Measurements from ENCODE around the gene PGAM1.
"Not testable (repeated sequence)": the region's sequence is repeated elsewhere in the genome, so short reads cannot be mapped to it uniquely, and the experiment has no call there.

Gene PGAM1

DNA sequence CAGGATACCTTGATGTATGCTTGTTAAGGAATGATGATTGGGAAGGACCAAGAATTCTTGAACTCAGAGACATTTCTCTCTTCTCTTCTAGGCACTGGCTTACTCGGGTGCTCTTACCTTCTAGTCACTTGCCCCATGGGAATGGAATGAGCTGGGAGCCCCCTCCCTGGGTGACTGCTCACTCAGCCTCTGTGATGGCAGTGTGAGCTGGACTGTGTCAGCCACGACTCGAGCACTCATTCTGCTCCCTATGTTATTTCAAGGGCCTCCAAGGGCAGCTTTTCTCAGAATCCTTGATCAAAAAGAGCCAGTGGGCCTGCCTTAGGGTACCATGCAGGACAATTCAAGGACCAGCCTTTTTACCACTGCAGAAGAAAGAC is 30.7 kb downstream of the PGAM1 start:
- DNase-seq (ENCODE audit: low read depth) = no peak

GRCh38 chr10:97459111-97459510 is 33.1 kb downstream of the PGAM1 start:
- DNase-seq (ENCODE audit: low read depth) = no peak

- no peak for DNase-seq (ENCODE audit: low read depth)
These were observed 33.9 kb downstream of the PGAM1 start for GRCh38 chr10:97459933-97460332.

- DNase-seq (ENCODE audit: low read depth) = no peak
These were observed 36.3 kb downstream of the PGAM1 start for GRCh38 chr10:97462309-97462708.

- no peak for DNase-seq (ENCODE audit: low read depth)
These were observed 37.6 kb downstream of the PGAM1 start for GRCh38 chr10:97463363-97464132.

DNA sequence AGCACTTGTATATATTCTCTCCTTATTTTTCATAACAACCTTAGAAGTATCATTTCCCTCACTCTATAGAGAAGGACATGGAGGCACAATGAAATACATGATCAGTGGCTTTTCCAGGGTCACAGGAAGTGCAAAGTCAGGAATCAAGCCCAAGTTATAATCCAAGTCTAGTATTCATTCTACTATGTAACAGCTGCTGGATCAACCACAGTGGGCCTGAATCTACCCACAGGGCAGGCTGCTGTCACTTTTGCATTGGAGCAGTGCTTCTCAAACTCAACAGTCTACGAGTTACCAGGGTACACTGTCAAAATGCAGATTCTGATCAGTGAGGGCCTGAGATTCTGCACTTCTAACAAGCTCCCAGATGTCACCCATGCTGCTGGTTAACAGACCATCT is 38.2 kb downstream of the PGAM1 start:
- DNase-seq (ENCODE audit: low read depth) = no peak

DNA sequence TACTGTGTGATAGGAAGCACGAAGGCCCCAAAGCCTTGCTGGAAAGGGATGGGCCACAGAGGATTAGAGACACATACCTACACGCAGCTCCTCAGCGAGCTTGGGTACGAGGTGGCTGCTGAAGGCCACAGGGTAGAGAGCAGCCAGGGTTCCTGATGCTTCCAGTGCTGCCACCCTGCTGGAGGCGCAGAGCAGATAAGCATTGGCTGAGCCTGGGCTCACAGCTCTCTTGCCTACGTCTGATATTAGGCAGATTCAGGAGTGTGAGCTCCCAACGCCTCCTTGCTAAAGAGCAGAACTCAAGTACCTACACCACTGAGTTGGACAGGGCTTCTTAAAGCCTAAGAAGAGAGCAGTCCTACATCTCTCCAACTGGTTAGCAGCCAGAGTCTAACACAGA is 40.0 kb downstream of the PGAM1 start:
- DNase-seq (ENCODE audit: low read depth) = no peak

GRCh38 chr10:97466755-97467154 is 40.8 kb downstream of the PGAM1 start:
- no peak for DNase-seq (ENCODE audit: low read depth)

- no peak for DNase-seq (ENCODE audit: low read depth)
These were observed 42.2 kb downstream of the PGAM1 start for GRCh38 chr10:97468162-97468561.

DNA sequence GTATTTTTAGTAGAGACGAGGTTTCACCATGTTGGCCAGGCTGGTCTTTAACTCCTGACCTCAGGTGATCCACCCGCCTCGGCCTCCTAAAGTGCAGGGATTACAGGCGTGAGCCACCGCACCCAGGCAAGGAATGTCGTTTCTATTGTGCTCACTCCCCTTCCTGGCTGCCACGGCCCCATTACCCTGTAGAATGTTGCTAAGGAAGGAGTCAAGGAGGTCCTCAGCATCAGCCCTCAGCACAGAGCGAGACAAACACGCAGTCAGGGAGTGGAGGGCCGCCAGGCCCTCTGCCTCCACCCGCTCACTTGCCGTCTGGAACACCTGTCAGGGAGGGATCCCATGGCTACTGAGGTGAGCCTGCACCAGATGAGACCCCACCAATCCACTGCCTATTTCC is 42.8 kb downstream of the PGAM1 start:
- DNase-seq (ENCODE audit: low read depth) = not testable (repeated sequence)

GRCh38 chr10:97474918-97475317 is 48.9 kb downstream of the PGAM1 start:
- DNase-seq (ENCODE audit: low read depth) = no peak

GRCh38 chr10:97475936-97476594 is 50.1 kb downstream of the PGAM1 start:
- DNase-seq (ENCODE audit: low read depth) = no peak

GRCh38 chr10:97479410-97479809 is 53.4 kb downstream of the PGAM1 start:
- not testable (repeated sequence) for DNase-seq (ENCODE audit: low read depth)

- no peak for DNase-seq (ENCODE audit: low read depth)
These were observed 53.9 kb downstream of the PGAM1 start for GRCh38 chr10:97479939-97480338.

DNA sequence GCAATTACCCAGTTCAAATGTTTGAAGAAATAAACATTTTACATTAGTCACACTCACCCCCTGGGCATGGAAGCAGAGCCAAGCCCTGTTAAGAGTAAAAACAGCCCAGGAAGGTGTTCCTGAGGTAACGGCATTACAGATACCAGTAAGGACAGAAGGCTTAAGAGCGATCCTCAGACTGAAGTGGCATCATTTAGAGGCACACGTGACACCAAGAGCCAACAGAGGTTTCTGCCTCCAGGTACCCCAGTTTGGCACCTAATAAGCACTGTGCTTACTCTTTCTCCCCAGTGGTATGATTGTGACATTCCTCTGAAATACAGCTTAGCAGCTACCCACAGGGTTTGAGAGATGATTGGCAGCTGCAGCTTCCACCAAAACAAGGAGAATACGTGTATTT is 55.1 kb downstream of the PGAM1 start:
- DNase-seq (ENCODE audit: low read depth) = no peak

GRCh38 chr10:97482381-97482780 is 56.4 kb downstream of the PGAM1 start:
- DNase-seq (ENCODE audit: low read depth) = no peak

All from stimulated activated CD8-positive, alpha-beta memory T cell treated with anti-CD3 and anti-CD28 coated beads, Interleukin-15, amount 100 ng/mL, for 24 hours (primary cell).